Panc1 (cell line): Measurements from ENCODE around the gene LIG4. TPM values are rescaled to one million over a fixed set of nuclear protein-coding genes. Genes with fewer than 3 reads are reported as not detected.
"Not testable (repeated sequence)": the region's sequence is repeated elsewhere in the genome, so short reads cannot be mapped to it uniquely, and the experiment has no call there.

Experiments
- ATAC-seq: fragments of 200-7000 bp; cut with Tn5 transposase; 2 replicates; pipeline ENCODE4 v1.9.1; 2020; ENCODE audit warnings: mild to moderate bottlenecking, moderate library complexity
- BruUV-seq: library from RNA; stranded (reverse); fragments of 400-500 nt; replicated peaks from 2 replicates; lab custom pipeline; 2021; lab: Mats Ljungman, UMichigan
- CTCF ChIA-PET: fragments of 300-600 bp; sonication (Branson Sonifier 250); formaldehyde crosslinking; loops from one replicate; lab custom pipeline; 2022; ENCODE audit warnings: antibody characterized with exemption; lab: Charles Lee
- POLR2A ChIA-PET: fragments of 300-600 bp; sonication (Branson Sonifier 250); formaldehyde crosslinking; loops from one replicate; lab custom pipeline; 2022; ENCODE audit warnings: antibody characterized with exemption; lab: Charles Lee
- DNase-seq: peaks from one replicate; pipeline ENCODE4 v3.0.0-alpha.2; 2010; ENCODE audit warnings: low read depth, low spot score
- H3K27ac ChIP-seq: 2 replicates; pipeline ENCODE4 v1.5.1; 2011; ENCODE audit warnings: mild to moderate bottlenecking, low read length, inconsistent platforms
- H3K27me3 ChIP-seq: fragments of 200-500 bp; sonication (Bioruptor generic); 2 replicates; pipeline ENCODE4 v1.6.0; 2014; ENCODE audit warnings: low read length, inconsistent platforms; ENCODE audit not compliant: control insufficient read depth, insufficient read depth
- H3K36me3 ChIP-seq: fragments of 200-500 bp; sonication (Bioruptor generic); 2 replicates; pipeline ENCODE4 v1.5.1; 2014; ENCODE audit warnings: inconsistent platforms, mild to moderate bottlenecking, low read length, moderate library complexity; ENCODE audit not compliant: control insufficient read depth, insufficient read depth
- H3K4me1 ChIP-seq: 2 replicates; pipeline ENCODE4 v1.5.1; 2011; ENCODE audit warnings: inconsistent platforms, mild to moderate bottlenecking, low read length, moderate library complexity; ENCODE audit not compliant: control insufficient read depth, insufficient read depth
- H3K4me3 ChIP-seq, 2 experiments: 2 replicates each; pipeline ENCODE4 v1.5.1; 2011 to 2012; ENCODE audit warnings: low read depth in 2 of 2, low read length in 2 of 2, mild to moderate bottlenecking in 2 of 2, inconsistent platforms in 1 of 2, moderate library complexity in 1 of 2
- H3K9me3 ChIP-seq: fragments of 200-500 bp; sonication (Bioruptor generic); 2 replicates; pipeline ENCODE4 v1.5.1; 2014; ENCODE audit warnings: low read depth, mild to moderate bottlenecking, inconsistent platforms, low read length, moderate library complexity; ENCODE audit not compliant: control insufficient read depth, insufficient read depth
- POLR2AphosphoS5 ChIP-seq: IDR thresholded peaks from 2 replicates; pipeline ENCODE4 v1.6.1; 2012; ENCODE audit warnings: mild to moderate bottlenecking, low read depth, low read length, moderate library complexity
- REST ChIP-seq, 2 experiments: IDR thresholded peaks; 2 replicates each; pipeline ENCODE4 v1.6.1; 2011 to 2012; ENCODE audit warnings: low read depth in 2 of 2, control low read depth in 1 of 2, low read length in 1 of 2, mild to moderate bottlenecking in 1 of 2, moderate library complexity in 1 of 2; ENCODE audit not compliant: insufficient read depth in 1 of 2
- SIN3A ChIP-seq: IDR thresholded peaks from 2 replicates; pipeline ENCODE4 v1.6.1; 2012; ENCODE audit warnings: low read depth, mild to moderate bottlenecking, low read length, moderate library complexity, borderline replicate concordance; ENCODE audit not compliant: insufficient read depth
- TCF7L2 ChIP-seq: IDR thresholded peaks from 2 replicates; pipeline ENCODE4 v1.6.1; 2011; ENCODE audit warnings: mild to moderate bottlenecking, low read depth, low read length, inconsistent platforms
- in situ Hi-C: cut with HindIII; loops from 2 replicates; pipeline ENCODE4 v1.10.0; 2016; ENCODE audit warnings: low sequenced_read_pairs, low pct_unique_long_range_greater_than_20kb
- intact Hi-C: fragments of 100-400 bp; cut with micrococcal nuclease; formaldehyde crosslinking; loops from one replicate; pipeline ENCODE4 v1.10.0; 2022; ENCODE audit not compliant: unreplicated experiment
- total RNA-seq: library from RNA; stranded (reverse); gene quantifications from one replicate; pipeline ENCODE4 v1.2.1, GENCODE V29; 2021; ENCODE audit not compliant: unreplicated experiment
- TF ChIP-seq, protein P1 (sequence below): fragments of 450-650 bp; IDR thresholded peaks from 2 replicates; pipeline ENCODE4 v1.5.1; 2017; ENCODE audit warnings: mild to moderate bottlenecking

LIG4 gene
- total RNA-seq, 1 experiment from 2014 or later = 8.2 TPM

DNA sequence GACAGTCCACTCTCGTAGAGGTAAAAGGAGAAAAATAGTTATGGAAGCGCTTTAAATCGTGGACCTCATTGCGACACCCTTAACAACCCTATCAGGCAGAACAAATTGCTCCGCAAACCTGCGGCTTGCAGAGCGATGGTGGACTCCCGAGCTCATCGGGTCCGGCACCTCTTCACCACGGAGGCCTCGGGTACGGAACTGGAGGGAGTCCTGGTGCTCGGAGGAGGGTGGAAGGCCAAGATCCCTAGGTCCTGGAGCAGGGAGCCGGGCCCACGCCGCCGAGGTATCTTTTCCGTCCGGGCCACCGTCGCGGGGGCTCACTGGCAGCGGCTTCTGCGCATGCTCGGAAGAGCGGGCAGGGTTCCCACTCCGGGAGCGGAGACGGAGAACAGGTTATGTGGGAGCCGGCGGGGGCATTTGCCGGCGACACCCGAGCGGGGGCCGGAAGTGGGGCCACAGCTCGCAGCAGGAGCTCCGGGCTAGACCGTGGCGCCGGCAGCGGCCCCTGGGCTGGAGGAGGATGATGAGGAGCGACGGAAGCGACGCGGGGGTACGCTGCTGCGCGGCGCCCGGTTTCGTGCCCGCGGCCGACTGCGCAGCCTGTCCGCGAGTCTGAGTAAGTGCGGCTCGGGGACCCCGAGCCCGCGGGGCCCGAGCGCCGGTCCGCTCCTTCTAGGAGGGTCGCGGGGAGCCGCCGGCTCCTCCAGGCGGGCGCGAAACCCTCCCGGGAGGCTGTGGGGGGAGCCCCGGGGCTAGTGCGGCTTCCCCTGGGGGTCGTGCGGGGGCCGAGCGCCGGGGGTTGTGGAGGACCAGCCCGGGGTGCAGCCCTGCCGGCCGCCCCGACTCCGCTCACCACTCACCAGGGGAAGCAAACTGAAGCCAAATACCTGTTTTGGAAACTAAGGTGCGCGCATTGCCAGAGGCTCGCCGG lies 3.0 kb upstream of the LIG4 start, which contains the start of gene ABHD13:
ABHD13 (plus strand) TSS at position 349 of the 931 bp plus-strand sequence. CDS start 10,827 bp downstream, outside the sequence.
- ATAC-seq (peak; percentile 88), DNase-seq (peak; percentile 39)
- in situ Hi-C loops = no loop called here
- BruUV-seq = no TSS peak
- Histone ChIP-seq H3K36me3 (peaks cover 3% of the 10 kb centered on the region; the same call in 1 of the 2 replicates), H3K27me3 (no peaks in the 10 kb centered on the region), H3K9me3 (no peaks in the 10 kb centered on the region), H3K4me1 (peaks cover 15% of the 10 kb centered on the region; the same call in 1 of the 2 replicates), H3K27ac (peak within 1 kb of the TSS; percentile 93), H3K4me3 (peak within 1 kb of the TSS; percentile 73 to 82)
- ChIA-PET POLR2A (no interaction called here), CTCF (no interaction called here)
- TF ChIP-seq TCF7L2 (peak; percentile 1; the same call in 1 of the 2 replicates), REST (IDR thresholded peaks at IDR 0.05; ENCODE audit: insufficient read depth in 1 of 2, low read depth in 2 of 2, low read length in 1 of 2) (no peak), SIN3A (peak; percentile 75; the same call in 1 of the 2 replicates), POLR2AphosphoS5 (peak; percentile 52; the same call in 1 of the 2 replicates)
- TF ChIP-seq, protein P1, sequence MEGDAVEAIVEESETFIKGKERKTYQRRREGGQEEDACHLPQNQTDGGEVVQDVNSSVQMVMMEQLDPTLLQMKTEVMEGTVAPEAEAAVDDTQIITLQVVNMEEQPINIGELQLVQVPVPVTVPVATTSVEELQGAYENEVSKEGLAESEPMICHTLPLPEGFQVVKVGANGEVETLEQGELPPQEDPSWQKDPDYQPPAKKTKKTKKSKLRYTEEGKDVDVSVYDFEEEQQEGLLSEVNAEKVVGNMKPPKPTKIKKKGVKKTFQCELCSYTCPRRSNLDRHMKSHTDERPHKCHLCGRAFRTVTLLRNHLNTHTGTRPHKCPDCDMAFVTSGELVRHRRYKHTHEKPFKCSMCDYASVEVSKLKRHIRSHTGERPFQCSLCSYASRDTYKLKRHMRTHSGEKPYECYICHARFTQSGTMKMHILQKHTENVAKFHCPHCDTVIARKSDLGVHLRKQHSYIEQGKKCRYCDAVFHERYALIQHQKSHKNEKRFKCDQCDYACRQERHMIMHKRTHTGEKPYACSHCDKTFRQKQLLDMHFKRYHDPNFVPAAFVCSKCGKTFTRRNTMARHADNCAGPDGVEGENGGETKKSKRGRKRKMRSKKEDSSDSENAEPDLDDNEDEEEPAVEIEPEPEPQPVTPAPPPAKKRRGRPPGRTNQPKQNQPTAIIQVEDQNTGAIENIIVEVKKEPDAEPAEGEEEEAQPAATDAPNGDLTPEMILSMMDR = no peak
- intact Hi-C loops = no loop called here

GRCh38 chr13:108217307-108218043 lies 2.1 kb upstream of the LIG4 start:
- in situ Hi-C loops = not testable (repeated sequence)

More at GRCh38 chr13:108217307-108218043, 2.1 kb upstream of the LIG4 start:
- peak overlapping the region; percentile 93 for H3K27ac ChIP-seq
- ATAC-seq = peak; percentile 11
- CTCF ChIA-PET, DNase-seq, H3K27me3 ChIP-seq, H3K36me3 ChIP-seq, intact Hi-C loops, H3K9me3 ChIP-seq, POLR2A ChIA-PET: not testable (repeated sequence)
- BruUV-seq = TSS peak; percentile 88
- peaks cover 15% of the 10 kb centered on the region; the same call in 1 of the 2 replicates for H3K4me1 ChIP-seq
- peak overlapping the region; percentile 73 to 82 for H3K4me3 ChIP-seq
